ENCODE results near the gene MCM10. TPM values are rescaled to one million over a fixed set of nuclear protein-coding genes. Genes with fewer than 3 reads are reported as not detected.

MCM10 gene
- total and polyA plus RNA-seq, 2 donors (not counting 3 experiments of a cell fraction or from before 2014, with no cell fraction given), result 3.3 to 31.6 TPM

DNA sequence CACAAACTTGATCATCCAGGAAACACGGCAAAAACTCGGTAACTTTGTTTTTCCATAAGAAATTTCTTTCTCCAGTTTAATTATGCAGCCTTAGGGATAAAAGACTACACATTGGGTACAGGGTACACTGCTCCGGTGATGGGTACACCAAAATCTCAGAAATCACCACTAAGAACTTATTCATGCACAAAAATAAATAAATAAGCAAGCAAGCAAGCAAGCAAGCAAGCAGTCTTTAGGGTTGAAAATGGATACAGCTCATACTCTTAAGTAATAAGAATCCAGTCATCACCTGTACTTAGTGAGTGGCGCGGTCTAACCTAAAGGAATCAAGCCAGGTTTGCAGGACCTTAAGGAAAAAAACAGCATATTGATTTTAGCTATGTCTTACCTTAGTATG, 30.0 kb downstream of the MCM10 start:
- Histone ChIP-seq H2AFZ (ENCODE audit: low read depth, low read length) (no peak overlapping the region), H3K4me2 (ENCODE audit: insufficient read depth, low read length) (no peak overlapping the region), H3K4me1 (ENCODE audit: control insufficient read depth, extremely low read depth, insufficient read depth, low read length) (no peaks in the 10 kb centered on the region), H3K27me3 (ENCODE audit: control insufficient read depth in 2 of 2, insufficient read depth in 2 of 2, low read length in 2 of 2) (no peaks in the 10 kb centered on the region), H3K79me2 (ENCODE audit: control insufficient read depth, insufficient read depth, low read length) (no peaks in the 10 kb centered on the region), H3K9me3 (replicated peaks; ENCODE audit: control insufficient read depth, insufficient read depth, low read length) (no peaks in the 10 kb centered on the region), H3K4me3 (replicated peaks in 1 of 3; ENCODE audit: insufficient read depth in 1 of 3, low read depth in 1 of 3, low read length in 3 of 3) (no peak overlapping the region), H3K9me1 (replicated peaks; ENCODE audit: control insufficient read depth, extremely low read depth, insufficient read depth, low read length) (no peaks in the 10 kb centered on the region), H3K36me3 (ENCODE audit: control insufficient read depth in 2 of 2, extremely low read depth in 1 of 2, insufficient read depth in 2 of 2, low read length in 2 of 2) (peaks cover 0 to 5% of the 10 kb centered on the region in 2 experiments), H4K20me1 (replicated peaks; ENCODE audit: control insufficient read depth, extremely low read depth, insufficient read depth, low read length) (no peaks in the 10 kb centered on the region), H3K9ac (replicated peaks; ENCODE audit: extremely low read depth, insufficient read depth, low read length) (no peak overlapping the region), H3K27ac (ENCODE audit: insufficient read depth, low read depth, low read length) (no peak overlapping the region)
- DNase-seq (ENCODE audit: low read depth, low spot score) (no peak), FAIRE-seq (no peak)
- dilution Hi-C loops (cut with MboI; ENCODE audit: extremely low pct_ligation_motif_present, low sequenced_read_pairs), result no loop called here
- intact Hi-C loops (cut with micrococcal nuclease), result no loop called here
- POLR2A ChIA-PET, result no interaction called here
- CTCF ChIA-PET, result interaction anchor here (2.2 kb wide), 1 partner anchor 15 kb away, joined by 10 read pairs; no protein-coding TSS in a partner anchor
- BruUV-seq (replicated peaks), result no TSS peak
- TF ChIP-seq FOS (IDR thresholded peaks at IDR 0.05; ENCODE audit: borderline replicate concordance, insufficient read depth, low read length), result no peak
- TF ChIP-seq GATA2 (IDR thresholded peaks at IDR 0.05; ENCODE audit: insufficient read depth, insufficient read length, low read depth, low read length), result no peak
- no peak for TF ChIP-seq POLR2A (IDR thresholded peaks at IDR 0.05; ENCODE audit: low read depth, low read length)
- no peak for TF ChIP-seq POLR2AphosphoS5 (IDR thresholded peaks at IDR 0.05; ENCODE audit: insufficient read depth, low read depth, low read length)
- TF ChIP-seq, protein P1, sequence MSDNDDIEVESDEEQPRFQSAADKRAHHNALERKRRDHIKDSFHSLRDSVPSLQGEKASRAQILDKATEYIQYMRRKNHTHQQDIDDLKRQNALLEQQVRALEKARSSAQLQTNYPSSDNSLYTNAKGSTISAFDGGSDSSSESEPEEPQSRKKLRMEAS (IDR thresholded peaks at IDR 0.05; ENCODE audit: insufficient read depth, insufficient read length), result no peak
- no peak for TF ChIP-seq MYC (IDR thresholded peaks at IDR 0.05; ENCODE audit: low read depth, low read length)
- TF ChIP-seq, protein P2, sequence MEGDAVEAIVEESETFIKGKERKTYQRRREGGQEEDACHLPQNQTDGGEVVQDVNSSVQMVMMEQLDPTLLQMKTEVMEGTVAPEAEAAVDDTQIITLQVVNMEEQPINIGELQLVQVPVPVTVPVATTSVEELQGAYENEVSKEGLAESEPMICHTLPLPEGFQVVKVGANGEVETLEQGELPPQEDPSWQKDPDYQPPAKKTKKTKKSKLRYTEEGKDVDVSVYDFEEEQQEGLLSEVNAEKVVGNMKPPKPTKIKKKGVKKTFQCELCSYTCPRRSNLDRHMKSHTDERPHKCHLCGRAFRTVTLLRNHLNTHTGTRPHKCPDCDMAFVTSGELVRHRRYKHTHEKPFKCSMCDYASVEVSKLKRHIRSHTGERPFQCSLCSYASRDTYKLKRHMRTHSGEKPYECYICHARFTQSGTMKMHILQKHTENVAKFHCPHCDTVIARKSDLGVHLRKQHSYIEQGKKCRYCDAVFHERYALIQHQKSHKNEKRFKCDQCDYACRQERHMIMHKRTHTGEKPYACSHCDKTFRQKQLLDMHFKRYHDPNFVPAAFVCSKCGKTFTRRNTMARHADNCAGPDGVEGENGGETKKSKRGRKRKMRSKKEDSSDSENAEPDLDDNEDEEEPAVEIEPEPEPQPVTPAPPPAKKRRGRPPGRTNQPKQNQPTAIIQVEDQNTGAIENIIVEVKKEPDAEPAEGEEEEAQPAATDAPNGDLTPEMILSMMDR (IDR thresholded peaks at IDR 0.05; ENCODE audit: extremely low read depth in 1 of 2, insufficient read depth in 1 of 2, low read depth in 1 of 2, low read length in 2 of 2), result no peak
- TF ChIP-seq EZH2 (IDR thresholded peaks at IDR 0.05; ENCODE audit: borderline replicate concordance, low read depth, low read length, severe bottlenecking), result no peak
- TF ChIP-seq JUN (IDR thresholded peaks at IDR 0.05; ENCODE audit: borderline replicate concordance, insufficient read depth, insufficient read length, low read depth), result no peak

Data from endothelial cell of umbilical vein (primary cell).